Neural crest cell (in vitro differentiated cells): ENCODE data around the gene HTR3E. TPM values are rescaled to one million over a fixed set of nuclear protein-coding genes. Genes with fewer than 3 reads are reported as not detected.

Experiments used
- DNase-seq: peaks from one replicate; pipeline ENCODE4 v3.0.0; 2021; ENCODE audit warnings: low read depth, mixed read lengths, low spot score
- H3K27ac Mint-ChIP-seq: one replicate; pipeline ENCODE4 v1.8.0; 2021; ENCODE audit warnings: mild to moderate bottlenecking, mixed read lengths; ENCODE audit not compliant: unreplicated experiment
- H3K27me3 Mint-ChIP-seq: 2 replicates; pipeline ENCODE4 v1.8.0; 2021; ENCODE audit warnings: low read depth, mild to moderate bottlenecking, mixed read lengths
- H3K36me3 Mint-ChIP-seq: 2 replicates; pipeline ENCODE4 v1.8.0; 2021; ENCODE audit warnings: low read depth, mild to moderate bottlenecking, mixed read lengths
- H3K4me1 Mint-ChIP-seq: 2 replicates; pipeline ENCODE4 v1.8.0; 2021; ENCODE audit warnings: mixed read lengths
- H3K4me3 Mint-ChIP-seq: one replicate; pipeline ENCODE4 v1.8.0; 2021; ENCODE audit warnings: mild to moderate bottlenecking, mixed read lengths
- H3K9me3 Mint-ChIP-seq: 2 replicates; pipeline ENCODE4 v1.8.0; 2021; ENCODE audit warnings: mixed read lengths
- CTCF ChIP-seq: fragments of 200-600 bp; sonication (generic); conservative IDR thresholded peaks from 2 replicates; pipeline ENCODE4 v1.5.0; 2021; ENCODE audit warnings: antibody characterized with exemption, mild to moderate bottlenecking
- total RNA-seq: library from RNA; stranded (reverse); gene quantifications from 2 replicates; pipeline ENCODE4 v1.2.1, GENCODE V29; 2021

Gene HTR3E
- total RNA-seq, 1 donor from 2014 or later: not detected

GRCh38 chr3:184075901-184076300 is 21.0 kb upstream of the HTR3E start:
- Mint-ChIP-seq H3K4me1 (no peaks in the 10 kb centered on the region), H3K27me3 (peaks cover 8% of the 10 kb centered on the region), H3K27ac (no peak overlapping the region), H3K9me3 (peaks cover 2% of the 10 kb centered on the region), H3K4me3 (no peak overlapping the region), H3K36me3 (no peaks in the 10 kb centered on the region)
- no peak for TF ChIP-seq CTCF
- no peak for DNase-seq

GRCh38 chr3:184077881-184078280 is 19.0 kb upstream of the HTR3E start:
- no peak for TF ChIP-seq CTCF
- H3K27me3 Mint-ChIP-seq: peaks cover 8% of the 10 kb centered on the region
- no peak for DNase-seq

DNA sequence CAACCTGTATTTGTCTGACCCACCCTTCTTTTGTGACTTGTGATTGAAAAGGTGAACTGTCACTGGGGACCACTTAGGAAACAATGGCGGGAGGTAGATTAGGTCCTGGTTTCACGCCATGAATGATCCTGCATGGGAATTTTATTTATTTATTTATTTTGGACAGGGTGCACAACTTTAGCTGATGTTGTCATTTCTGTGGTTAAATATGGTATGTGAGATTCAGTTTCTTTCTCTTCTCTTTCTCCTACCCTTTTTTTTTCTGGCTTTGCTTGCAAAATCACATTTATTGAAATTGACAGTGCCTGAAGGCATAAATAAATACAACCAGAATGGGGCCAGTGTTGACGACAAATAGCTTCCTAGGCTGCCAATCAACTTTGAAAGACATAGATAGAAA is 18.0 kb upstream of the HTR3E start:
- Mint-ChIP-seq H3K4me3 (no peak overlapping the region), H3K4me1 (no peaks in the 10 kb centered on the region), H3K9me3 (no peaks in the 10 kb centered on the region), H3K36me3 (no peaks in the 10 kb centered on the region), H3K27me3 (peaks cover 2% of the 10 kb centered on the region), H3K27ac (no peak overlapping the region)
- DNase-seq: no peak
- TF ChIP-seq CTCF: no peak

More at GRCh38 chr3:184077881-184078280, 19.0 kb upstream of the HTR3E start:
- Mint-ChIP-seq H3K36me3 (no peaks in the 10 kb centered on the region), H3K4me1 (no peaks in the 10 kb centered on the region), H3K9me3 (no peaks in the 10 kb centered on the region), H3K27ac (no peak overlapping the region), H3K4me3 (no peak overlapping the region)

DNA sequence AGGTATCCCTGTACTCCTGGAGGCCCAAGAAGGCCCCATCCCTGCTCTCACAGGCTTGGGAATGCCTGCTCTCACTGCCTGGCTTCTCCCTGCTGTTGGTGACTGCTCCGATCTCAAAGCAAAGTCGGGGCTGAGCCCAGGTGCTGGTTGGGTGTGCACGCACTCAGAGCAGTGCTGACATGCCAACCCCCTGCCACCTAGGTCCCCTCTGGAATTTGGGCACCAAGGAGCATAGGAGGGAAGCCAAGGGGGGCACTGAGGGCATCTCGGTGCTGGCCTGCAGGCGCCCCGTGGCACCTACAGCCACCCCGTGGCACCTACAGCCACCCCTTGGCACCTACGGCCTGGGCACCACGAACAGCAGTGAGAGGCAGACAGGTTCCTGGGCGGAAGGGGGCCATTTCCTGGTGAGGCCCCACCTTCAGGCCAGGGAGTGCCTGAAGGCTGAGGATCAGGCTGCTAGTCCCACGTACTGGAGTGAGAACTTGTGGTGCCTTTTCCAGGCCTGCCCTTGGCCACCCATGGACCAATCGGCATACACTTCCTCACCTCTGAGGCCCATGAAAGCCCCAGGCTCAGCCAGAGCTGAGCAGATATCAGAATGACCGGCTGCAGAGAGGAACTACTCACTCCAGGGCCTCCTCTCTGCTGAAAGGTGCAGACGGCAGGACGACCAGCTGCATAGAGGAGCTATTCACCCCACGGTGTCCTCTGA is 15.6 kb upstream of the HTR3E start:
- Mint-ChIP-seq H3K9me3 (peaks cover 4% of the 10 kb centered on the region), H3K4me3 (no peak overlapping the region), H3K4me1 (no peaks in the 10 kb centered on the region), H3K27me3 (no peaks in the 10 kb centered on the region), H3K36me3 (no peaks in the 10 kb centered on the region), H3K27ac (no peak overlapping the region)
- DNase-seq: no peak
- no peak for TF ChIP-seq CTCF

- Mint-ChIP-seq H3K4me1 (no peaks in the 10 kb centered on the region), H3K4me3 (no peak overlapping the region), H3K27ac (no peak overlapping the region), H3K9me3 (peaks cover 6% of the 10 kb centered on the region), H3K36me3 (no peaks in the 10 kb centered on the region), H3K27me3 (no peaks in the 10 kb centered on the region)
- DNase-seq: no peak
- no peak for TF ChIP-seq CTCF
Measured at GRCh38 chr3:184082034-184082433, 14.8 kb upstream of the HTR3E start.
